Skeletal muscle tissue (tissue), 4 donors: Measurements from ENCODE around the gene ALX3. TPM values are rescaled to one million over a fixed set of nuclear protein-coding genes. Genes with fewer than 3 reads are reported as not detected.
"Not testable (repeated sequence)": the region's sequence is repeated elsewhere in the genome, so short reads cannot be mapped to it uniquely, and the experiment has no call there.

ENCODE experiments used
- H3K27ac ChIP-seq: one replicate; pipeline ENCODE4 v1.7.0; 2013; ENCODE audit warnings: mild to moderate bottlenecking, low read depth, low read length, inconsistent platforms
- H3K27me3 ChIP-seq, 3 donors: one replicate each; pipeline ENCODE4 v1.7.0; 2013; ENCODE audit warnings: low read length in 3 of 3; ENCODE audit not compliant: control insufficient read depth in 3 of 3, insufficient read depth in 3 of 3
- H3K36me3 ChIP-seq, 3 donors: one replicate each; pipeline ENCODE4 v1.7.0; 2013; ENCODE audit warnings: low read length in 3 of 3; ENCODE audit not compliant: control insufficient read depth in 3 of 3, insufficient read depth in 3 of 3
- H3K4me1 ChIP-seq, 3 donors: one replicate each; pipeline ENCODE4 v1.7.0; 2013; ENCODE audit warnings: low read length in 3 of 3, mild to moderate bottlenecking in 3 of 3; ENCODE audit not compliant: control insufficient read depth in 3 of 3, insufficient read depth in 3 of 3
- H3K4me3 ChIP-seq, 3 donors: one replicate each; pipeline ENCODE4 v1.7.0; 2013; ENCODE audit warnings: low read length in 3 of 3
- H3K9ac ChIP-seq, 3 donors: one replicate each; pipeline ENCODE4 v1.7.0; 2013; ENCODE audit warnings: low read length in 3 of 3, mild to moderate bottlenecking in 3 of 3, moderate library complexity in 2 of 3, low read depth in 1 of 3
- H3K9me3 ChIP-seq, 3 donors: one replicate each; pipeline ENCODE4 v1.7.0; 2013; ENCODE audit warnings: low read length in 3 of 3; ENCODE audit not compliant: control insufficient read depth in 3 of 3
- total RNA-seq: library from RNA; depleted of rRNA; stranded (reverse); fragments of >200 nt; gene quantifications from one replicate; pipeline ENCODE4 v1.2.3, GENCODE V29; 2014
- donor health status: Osteomylitis.

ALX3 gene
- total RNA-seq, 1 donor from 2014 or later, result not detected

- H3K27ac ChIP-seq, result peak overlapping the region; percentile 88
- H3K9me3 ChIP-seq, result no peaks in the 10 kb centered on the region
- peak overlapping the region in 2 of 3 donors; percentile 89 to 95 for H3K9ac ChIP-seq
Measured at GRCh38 chr1:110034040-110034450, 36.4 kb downstream of the ALX3 start.

GRCh38 chr1:110033421-110033820, 37.1 kb downstream of the ALX3 start:
- Histone ChIP-seq H3K27me3 (no peaks in the 10 kb centered on the region), H3K36me3 (peaks cover 4 to 10% (median 7%) of the 10 kb centered on the region in 3 donors), H3K27ac (no peak overlapping the region), H3K9me3 (no peaks in the 10 kb centered on the region), H3K4me3 (peak overlapping the region in 1 of 3 donors; percentile 84), H3K9ac (no peak overlapping the region), H3K4me1 (peaks cover 8 to 18% (median 17%) of the 10 kb centered on the region in 3 donors)

More at GRCh38 chr1:110034040-110034450, 36.4 kb downstream of the ALX3 start:
- Histone ChIP-seq H3K4me3 (peak overlapping the region; percentile 70 to 84 (median 83)), H3K4me1 (peaks cover 8 to 18% (median 17%) of the 10 kb centered on the region in 3 donors), H3K27me3 (no peaks in the 10 kb centered on the region), H3K36me3 (peaks cover 11 to 16% (median 14%) of the 10 kb centered on the region in 3 donors)

- H3K36me3 ChIP-seq, result peaks cover 0 to under 1% (median 0%) of the 10 kb centered on the region in 3 donors
- H3K27ac ChIP-seq, result no peak overlapping the region
- no peak overlapping the region for H3K9ac ChIP-seq
- no peaks in the 10 kb centered on the region for H3K9me3 ChIP-seq
- no peaks in the 10 kb centered on the region for H3K27me3 ChIP-seq
- no peak overlapping the region for H3K4me3 ChIP-seq
- peaks cover 8 to 18% (median 17%) of the 10 kb centered on the region in 3 donors for H3K4me1 ChIP-seq
Measured at GRCh38 chr1:110032327-110032726, 38.1 kb downstream of the ALX3 start.

GRCh38 chr1:110030687-110031086, 39.8 kb downstream of the ALX3 start:
- H3K9ac ChIP-seq, H3K27ac ChIP-seq, H3K36me3 ChIP-seq, H3K9me3 ChIP-seq, H3K27me3 ChIP-seq: not testable (repeated sequence)
- Histone ChIP-seq H3K4me1 (peaks cover 6 to 11% (median 10%) of the 10 kb centered on the region in 3 donors), H3K4me3 (peak overlapping the region in 1 of 3 donors; percentile 12)

- no peak overlapping the region for H3K27ac ChIP-seq
- no peak overlapping the region for H3K9ac ChIP-seq
- H3K4me1 ChIP-seq, result no peaks in the 10 kb centered on the region
- H3K27me3 ChIP-seq, result no peaks in the 10 kb centered on the region
- H3K4me3 ChIP-seq, result no peak overlapping the region
- peaks cover 29 to 53% (median 52%) of the 10 kb centered on the region in 3 donors for H3K36me3 ChIP-seq
- H3K9me3 ChIP-seq, result no peaks in the 10 kb centered on the region
Measured at GRCh38 chr1:110024613-110025012, 45.9 kb downstream of the ALX3 start.

GRCh38 chr1:110021285-110021684, 49.2 kb downstream of the ALX3 start:
- Histone ChIP-seq H3K9ac (no peak overlapping the region), H3K4me1 (no peaks in the 10 kb centered on the region), H3K27me3 (no peaks in the 10 kb centered on the region), H3K36me3 (peaks cover 60 to 86% (median 84%) of the 10 kb centered on the region in 3 donors), H3K9me3 (no peaks in the 10 kb centered on the region), H3K4me3 (no peak overlapping the region), H3K27ac (no peak overlapping the region)

GRCh38 chr1:110019770-110020169, 50.7 kb downstream of the ALX3 start:
- H3K9ac ChIP-seq, result no peak overlapping the region
- H3K36me3 ChIP-seq, result peaks cover 72 to 97% (median 96%) of the 10 kb centered on the region in 3 donors
- no peak overlapping the region for H3K4me3 ChIP-seq

GRCh38 chr1:110018396-110018795, 52.1 kb downstream of the ALX3 start:
- H3K4me1 ChIP-seq, result no peaks in the 10 kb centered on the region
- H3K4me3 ChIP-seq, result no peak overlapping the region
- H3K36me3 ChIP-seq, result peaks cover 76 to 93% (median 87%) of the 10 kb centered on the region in 3 donors
- no peak overlapping the region for H3K9ac ChIP-seq
- H3K9me3 ChIP-seq, result no peaks in the 10 kb centered on the region
- no peak overlapping the region for H3K27ac ChIP-seq
- no peaks in the 10 kb centered on the region for H3K27me3 ChIP-seq

More at GRCh38 chr1:110019770-110020169, 50.7 kb downstream of the ALX3 start:
- Histone ChIP-seq H3K27ac (no peak overlapping the region), H3K9me3 (no peaks in the 10 kb centered on the region), H3K27me3 (no peaks in the 10 kb centered on the region), H3K4me1 (no peaks in the 10 kb centered on the region)

GRCh38 chr1:110017792-110018191, 52.7 kb downstream of the ALX3 start:
- Histone ChIP-seq H3K9ac (no peak overlapping the region), H3K36me3 (peaks cover 75 to 88% (median 84%) of the 10 kb centered on the region in 3 donors), H3K27me3 (no peaks in the 10 kb centered on the region), H3K27ac (no peak overlapping the region), H3K9me3 (no peaks in the 10 kb centered on the region), H3K4me3 (no peak overlapping the region), H3K4me1 (no peaks in the 10 kb centered on the region)

- Histone ChIP-seq H3K27me3 (no peaks in the 10 kb centered on the region), H3K27ac (no peak overlapping the region), H3K36me3 (peaks cover 53 to 72% (median 69%) of the 10 kb centered on the region in 3 donors), H3K9me3 (no peaks in the 10 kb centered on the region), H3K4me1 (peaks cover 2 to 7% (median 3%) of the 10 kb centered on the region in 3 donors), H3K9ac (no peak overlapping the region), H3K4me3 (no peak overlapping the region)
Measured at GRCh38 chr1:110012100-110012780, 58.2 kb downstream of the ALX3 start.
